CD4-positive, alpha-beta T cell treated with Interleukin-1 beta for 1 hour (primary cell): Measurements from ENCODE around the gene SYTL2.

Experiments used
- DNase-seq, 2 donors: peaks; one replicate each; pipeline ENCODE4 v3.0.0-alpha.2; 2020 to 2022

The SYTL2 gene

DNA sequence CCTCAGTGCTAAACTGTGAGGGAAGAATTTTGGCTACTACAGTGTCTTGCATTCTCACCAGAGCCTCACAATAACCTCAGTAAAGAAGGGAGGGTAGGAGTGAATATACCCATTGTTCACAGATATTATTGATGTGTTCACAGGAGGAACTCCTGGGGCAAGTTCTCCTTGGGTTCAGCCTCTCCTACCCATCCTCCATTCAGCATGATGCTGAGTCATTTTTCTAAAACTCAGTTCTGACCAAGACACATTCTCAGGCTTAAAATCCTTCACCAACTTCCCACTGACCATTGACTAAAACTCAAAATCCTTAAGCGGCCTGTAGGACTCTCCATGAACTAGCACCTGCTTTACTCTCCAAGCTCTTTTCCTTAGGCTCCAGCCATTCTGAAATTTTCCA is 48.7 kb downstream of the SYTL2 start:
- DNase-seq: no peak

DNA sequence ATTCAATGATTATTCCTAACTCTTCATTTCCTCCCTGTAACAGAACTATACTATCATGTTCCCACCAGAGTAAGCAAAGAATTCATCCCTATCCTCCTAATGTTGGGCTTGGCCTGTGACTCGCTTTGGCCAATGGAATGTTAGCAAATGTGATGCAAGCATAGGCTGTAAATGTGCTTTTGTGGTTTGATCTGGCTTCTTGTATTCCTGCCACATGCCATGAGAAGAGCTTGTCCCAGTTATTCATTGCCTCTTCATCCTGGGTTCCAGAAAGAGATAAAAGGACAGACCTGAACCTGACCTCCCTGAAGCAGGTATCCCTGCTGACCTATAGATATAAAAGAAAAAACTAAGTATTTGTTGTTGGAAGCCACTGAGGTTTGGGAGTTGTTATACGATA is 51.0 kb downstream of the SYTL2 start:
- no peak for DNase-seq

DNA sequence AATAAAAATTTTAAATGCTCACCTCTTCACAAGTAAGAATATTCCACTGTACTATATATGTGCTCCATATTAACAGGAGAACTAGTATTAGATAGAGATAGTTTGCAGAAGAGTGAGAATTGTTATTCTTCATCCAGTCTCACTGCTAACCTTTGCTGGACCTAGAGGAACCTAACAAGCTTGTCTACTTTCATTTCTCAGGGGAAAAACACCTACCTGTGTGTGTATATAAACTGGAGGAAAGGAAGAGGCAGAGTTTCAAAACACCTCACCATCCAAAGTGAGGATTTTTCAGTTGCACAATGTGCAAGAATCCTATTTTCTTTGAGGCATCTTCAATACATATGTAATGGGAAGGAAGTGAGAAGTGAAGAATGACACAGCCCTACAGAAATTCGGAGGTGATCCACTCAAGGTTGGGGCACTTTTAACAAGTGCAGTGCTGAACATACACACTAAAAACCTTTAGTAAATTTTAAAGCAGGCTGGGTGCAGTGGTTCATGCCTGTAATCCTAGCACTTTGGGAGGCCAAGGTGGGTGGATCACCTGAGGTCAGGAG is 52.4 kb downstream of the SYTL2 start:
- DNase-seq: no peak

DNA sequence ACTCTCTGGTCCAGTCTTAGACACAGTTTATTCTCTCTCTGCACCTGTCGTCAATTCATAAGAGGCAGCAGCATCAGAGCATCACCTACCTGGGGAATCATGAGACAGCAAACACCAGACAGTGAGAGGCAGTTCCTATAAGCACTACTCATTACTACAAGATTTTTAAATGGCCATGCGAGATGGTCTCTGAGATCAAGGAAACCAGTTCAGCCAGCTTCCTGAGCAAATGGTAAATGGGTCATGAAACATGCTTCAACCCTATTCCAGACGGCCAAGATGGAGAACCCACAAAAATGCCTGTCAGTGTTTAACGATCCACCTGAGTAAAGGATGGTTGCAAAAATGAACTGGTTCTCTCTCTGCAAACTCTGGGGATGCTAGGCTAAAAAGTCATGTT is 52.9 kb downstream of the SYTL2 start:
- DNase-seq: no peak

DNA sequence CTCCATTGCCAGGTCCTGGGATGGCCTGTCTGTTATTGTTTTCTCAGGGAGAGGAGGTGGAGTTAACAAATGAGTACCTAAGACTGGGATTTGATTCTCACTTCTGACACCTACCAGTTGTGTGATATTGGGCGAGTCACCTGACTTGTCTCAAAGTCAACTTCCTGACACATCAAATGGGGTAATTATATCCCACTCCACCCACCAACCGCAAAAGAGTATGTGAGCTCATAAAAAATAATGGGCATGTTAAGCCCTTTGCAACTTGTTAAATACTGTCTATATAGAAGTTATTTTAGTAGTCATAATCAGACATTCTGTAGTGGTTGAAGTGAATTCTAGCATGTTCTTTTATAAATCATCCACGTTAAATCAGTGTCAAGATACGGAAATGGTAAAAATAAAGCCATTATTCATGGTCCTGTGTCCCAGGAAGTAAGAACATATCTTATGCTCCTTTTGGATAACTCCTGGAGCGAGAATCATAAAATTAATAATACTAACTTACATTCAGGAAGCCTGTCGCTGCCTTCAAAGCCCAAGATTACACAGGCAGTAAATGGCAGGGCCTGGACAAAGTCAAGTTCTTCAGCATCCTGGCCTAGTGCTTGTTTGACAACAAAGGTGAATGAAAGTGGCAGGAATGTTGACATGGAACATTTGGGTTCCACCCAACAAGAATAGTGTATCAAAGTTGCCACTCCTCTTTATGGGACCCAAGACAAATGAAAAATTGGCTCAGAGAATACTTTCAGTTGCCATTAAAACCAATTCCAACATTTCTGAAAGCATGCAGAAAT is 54.3 kb downstream of the SYTL2 start:
- DNase-seq: peak; percentile 44 to 65

DNA sequence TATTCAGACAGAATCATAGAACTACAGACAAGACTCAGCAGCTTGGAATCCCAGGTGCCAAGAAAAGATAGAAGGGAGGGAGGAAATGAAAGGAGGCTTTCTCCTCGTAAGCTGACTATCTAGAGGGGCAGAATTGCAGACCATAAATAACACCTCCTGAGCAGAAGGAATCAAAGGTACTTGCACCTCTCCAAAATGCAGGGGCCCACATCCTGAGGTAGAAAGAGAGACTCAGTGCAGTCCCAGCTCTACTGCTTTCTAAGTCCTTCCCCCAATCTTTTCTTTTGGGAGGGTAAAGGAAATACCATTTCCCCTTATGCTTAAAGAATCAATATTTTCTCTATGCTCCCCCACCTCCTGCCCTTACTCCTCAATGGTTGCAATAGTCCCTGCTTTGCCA is 55.2 kb downstream of the SYTL2 start:
- DNase-seq: no peak

DNA sequence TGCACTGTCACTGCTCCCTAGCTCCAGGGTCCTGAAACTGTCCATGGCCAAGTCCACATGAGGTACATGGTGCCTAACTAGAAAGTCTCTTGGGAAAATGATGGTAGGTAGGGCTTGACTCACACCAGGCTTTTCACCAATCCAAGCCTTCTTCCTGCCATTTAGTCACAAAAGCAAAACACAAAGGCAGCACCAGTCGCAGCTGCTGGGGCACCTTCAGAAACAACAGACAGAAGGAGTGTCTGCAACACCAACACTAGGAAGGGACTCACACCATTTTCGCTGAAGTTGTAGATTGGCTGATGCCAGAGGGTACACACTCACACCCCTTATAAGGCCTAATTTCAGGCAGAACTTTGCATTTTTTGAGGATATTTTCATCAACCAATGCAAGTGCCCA is 55.7 kb downstream of the SYTL2 start:
- DNase-seq: no peak

DNA sequence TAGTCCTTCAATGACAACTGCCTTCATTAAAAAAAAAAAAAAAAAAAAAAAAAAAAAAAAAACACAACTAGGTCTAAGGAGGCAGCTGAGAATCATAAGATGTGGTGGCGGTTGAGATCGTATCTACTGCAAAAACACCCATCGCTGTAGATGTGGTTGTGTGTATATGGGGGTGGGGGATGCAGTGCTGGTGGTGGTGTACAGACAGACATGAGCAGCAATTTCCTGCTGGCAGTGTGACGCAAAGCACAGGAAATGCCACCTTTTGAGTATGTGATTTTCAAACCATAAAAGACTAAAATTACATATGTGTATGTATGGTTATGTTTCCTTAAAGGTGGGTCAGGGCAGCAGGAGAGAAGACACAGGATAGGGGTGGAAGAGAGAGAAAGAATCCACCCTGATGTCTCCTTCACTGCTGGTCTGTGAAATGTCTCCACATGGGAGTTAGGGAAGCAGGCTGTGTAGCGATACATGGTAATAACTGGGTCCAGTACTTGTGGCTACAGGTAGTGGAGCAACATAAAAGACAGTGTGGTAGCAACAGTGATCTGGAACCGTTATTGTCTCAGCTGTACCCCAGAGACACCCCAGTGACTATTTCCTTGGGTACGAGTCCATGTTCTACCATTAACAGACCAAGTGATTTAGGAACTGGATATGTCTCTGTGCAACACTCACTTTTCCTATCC is 57.9 kb downstream of the SYTL2 start:
- DNase-seq: peak; percentile 93 to 94

DNA sequence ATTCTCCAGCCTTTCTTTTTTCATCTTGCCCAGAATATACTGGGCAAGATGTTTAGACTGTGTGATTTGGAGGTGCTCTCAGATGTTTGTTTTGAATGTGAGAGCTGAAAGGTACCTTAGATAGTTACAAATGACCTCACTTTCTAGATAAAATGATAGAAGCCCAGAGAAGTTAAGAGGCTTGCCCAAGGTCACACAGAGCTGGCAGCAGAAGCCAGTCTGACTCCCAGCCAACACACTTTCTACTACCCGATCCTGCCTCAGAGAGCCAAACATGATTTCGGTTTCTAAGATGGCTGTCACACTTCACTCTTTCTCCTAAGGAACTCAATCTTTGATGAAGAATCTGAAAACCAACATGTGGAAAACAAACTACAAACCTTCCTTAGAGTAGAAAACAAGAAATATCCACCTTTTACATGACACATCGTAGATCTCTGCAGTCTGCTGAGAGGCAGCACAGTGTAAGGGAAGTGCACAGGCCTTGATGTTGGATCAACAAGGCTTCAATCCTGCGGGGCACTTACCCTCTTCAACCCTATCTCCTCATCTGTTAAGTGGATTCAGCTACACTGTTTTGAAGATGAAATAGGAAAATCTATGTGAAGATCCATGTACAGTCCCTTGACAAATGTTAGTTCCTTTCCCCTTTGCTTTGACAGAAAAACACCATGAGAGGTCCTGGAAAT is 58.6 kb downstream of the SYTL2 start:
- peak in 1 of 2 donors; percentile 35 for DNase-seq

DNA sequence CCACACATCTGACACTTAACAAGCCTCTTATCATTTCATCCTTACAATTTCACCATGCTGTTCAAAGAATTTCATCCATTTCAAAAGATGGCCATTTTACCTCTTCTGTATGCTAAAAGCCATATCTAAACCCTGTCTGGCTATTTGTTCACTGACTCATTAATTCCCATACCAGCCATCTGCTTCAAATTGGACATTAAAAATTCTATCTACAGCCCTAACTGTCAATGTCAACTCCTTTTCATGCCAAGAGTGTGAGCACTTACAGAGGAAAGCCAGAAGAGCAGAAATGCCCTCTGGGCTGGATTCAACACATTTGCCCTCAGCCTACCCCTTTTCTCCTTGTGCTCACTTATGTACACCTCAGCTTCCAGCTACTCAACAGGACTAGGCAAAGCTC is 59.2 kb downstream of the SYTL2 start:
- no peak for DNase-seq

DNA sequence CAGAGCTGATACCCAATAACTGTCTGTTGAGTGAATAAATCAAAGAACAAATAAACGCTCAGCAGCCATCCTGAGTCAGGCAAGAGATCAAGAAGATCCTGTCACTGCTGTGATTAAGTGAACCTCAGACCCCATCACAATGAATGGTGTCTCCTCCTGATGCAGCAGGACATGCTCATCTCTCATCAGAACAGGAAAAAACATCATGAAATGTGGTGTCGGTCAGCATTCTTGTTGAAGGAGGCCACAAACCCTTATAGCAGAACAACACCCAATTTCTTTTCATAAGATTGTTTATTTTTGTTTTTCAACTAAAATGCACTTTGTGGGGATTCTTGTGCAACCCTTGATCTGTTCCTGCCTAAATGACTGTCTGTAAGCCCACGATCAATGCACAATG is 60.3 kb downstream of the SYTL2 start:
- DNase-seq: peak in 1 of 2 donors; percentile 29

DNA sequence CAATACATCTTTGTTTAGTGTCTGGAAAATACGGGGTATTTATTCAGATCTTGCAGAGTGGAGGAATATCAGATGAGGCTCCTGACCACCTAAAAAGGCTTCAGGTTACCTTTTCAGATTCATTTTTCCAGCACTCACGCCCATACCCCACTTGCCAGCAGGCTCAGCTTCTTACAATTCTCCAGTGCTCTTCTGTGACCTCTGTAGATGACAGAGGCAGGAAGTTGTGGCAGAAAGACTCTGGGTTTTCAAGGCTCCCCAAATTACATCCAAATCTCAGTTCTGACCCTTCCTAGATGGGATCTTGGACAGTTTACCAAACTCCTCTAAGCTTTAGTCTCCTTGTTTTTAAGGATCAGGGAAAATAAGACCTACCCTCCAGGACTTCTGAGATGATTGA is 61.1 kb downstream of the SYTL2 start:
- DNase-seq: no peak

DNA sequence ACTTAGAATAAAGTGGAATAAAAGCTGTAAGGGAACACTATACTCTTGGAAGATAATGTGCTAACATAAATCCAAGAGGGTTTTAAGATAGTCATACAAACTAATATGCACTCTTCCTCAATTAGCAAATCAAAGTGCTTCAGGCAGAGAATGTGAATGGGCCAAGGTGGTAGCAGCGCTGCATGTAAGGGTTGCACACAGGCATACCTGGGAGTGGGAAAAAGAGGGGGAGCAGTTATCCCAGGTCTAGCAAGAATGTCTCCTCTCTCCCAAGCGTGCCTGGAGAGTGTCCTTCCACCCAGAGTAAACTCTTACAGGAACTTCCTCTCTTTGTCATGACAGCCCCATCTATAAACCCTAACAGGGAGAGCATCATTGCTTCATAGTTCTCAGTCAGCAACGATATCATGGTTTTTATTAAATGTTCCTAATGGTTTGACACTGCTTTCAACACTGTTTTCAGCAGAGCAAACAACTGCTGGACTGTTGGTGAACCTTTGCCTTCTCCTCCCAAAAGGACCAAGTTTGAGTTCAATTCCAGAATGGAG is 61.6 kb downstream of the SYTL2 start:
- DNase-seq: no peak

DNA sequence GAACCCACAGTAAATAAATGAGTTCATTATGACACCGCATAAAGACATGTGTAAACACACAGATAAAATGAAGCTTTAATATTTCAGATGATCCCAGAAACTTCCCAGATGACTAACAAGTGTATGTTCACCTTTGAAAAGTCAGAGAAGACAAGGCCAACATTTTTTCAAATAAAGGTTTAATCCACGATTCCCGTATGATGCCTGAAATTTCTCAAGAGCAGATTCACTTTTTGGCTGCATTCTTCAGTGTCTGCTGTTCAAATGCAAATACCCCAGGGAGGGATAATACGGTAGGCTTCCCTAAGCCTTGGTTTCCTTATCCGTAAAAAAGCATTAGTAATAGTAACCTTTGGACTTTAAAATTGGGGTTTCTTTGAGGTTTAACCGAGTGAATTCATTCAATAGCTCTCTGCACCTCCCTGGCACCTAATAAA is 62.5 kb downstream of the SYTL2 start:
- no peak for DNase-seq

DNA sequence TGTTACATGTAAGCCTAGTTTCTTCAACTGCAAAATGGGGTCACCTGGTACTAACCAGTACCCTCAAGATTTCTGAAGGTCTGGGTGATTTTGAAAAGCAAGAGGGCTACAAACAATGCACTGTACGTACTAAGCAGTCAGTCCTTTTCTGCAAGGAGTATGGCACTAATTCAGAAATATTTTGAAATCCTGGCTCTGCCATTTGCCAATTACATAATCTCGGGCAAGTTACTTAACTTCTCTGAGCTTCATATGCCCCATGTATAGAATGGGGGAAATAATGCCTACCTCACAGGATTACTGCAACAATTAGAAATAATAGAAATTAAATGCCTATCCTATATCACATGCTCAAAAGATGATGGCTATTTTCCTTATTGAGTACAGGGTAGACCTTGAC is 64.3 kb downstream of the SYTL2 start:
- DNase-seq: no peak

DNA sequence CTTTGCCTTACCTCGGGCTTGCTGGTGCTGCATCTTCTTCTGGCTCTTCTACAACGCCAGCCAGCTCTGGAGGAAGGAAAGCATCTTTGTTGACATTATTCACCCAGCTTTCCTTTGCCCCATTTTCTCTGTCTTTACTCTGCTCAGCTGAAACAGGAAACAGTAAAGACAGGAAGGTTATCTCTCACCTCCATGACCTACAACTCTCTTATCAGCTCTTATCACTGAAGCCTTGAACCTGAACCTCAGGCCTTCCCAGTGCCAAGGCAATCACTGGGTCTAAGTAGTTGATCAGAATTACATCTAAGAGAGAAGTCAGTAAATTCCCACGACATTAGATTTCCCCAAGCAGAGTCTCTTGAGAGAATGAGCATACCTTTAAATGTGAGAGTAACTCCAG is 65.3 kb downstream of the SYTL2 start:
- DNase-seq: peak in 1 of 2 donors; percentile 14

DNA sequence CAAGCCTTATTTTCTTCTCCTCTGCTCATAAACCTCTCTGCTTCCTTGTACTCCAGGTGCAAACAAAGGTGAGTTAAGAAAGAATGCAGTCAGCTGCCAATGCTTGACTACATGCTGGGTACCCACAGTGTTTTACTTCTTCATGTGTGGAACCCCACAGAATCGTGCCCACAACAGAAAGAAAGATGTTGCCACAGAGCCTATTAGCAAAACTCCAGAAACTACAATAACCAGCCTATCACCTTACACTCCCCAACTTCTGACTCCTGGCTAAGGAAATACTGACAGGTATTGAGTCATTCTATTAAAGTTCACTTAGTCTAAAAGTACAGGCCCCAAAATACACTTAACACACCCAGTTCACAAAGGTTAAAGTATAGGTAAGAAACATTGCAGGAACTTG is 68.1 kb downstream of the SYTL2 start:
- no peak for DNase-seq

DNA sequence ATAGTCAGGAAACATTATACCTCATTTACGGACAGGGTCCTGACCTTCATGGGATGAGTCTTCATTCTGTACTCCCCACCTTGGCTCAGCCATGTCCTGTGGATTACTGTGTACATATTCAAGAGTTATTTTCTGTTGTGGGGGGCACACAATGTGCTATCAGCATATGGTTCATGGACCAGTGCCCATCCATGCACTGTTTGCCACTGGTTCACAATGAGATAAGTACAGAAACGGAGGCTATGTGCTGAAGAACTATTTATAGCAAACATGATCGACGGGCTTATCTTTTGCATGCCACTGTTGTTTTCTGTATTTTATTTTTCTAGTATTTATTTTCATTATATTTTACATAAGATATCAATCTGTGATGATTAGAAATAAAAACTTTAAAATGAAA is 68.6 kb downstream of the SYTL2 start:
- no peak for DNase-seq

DNA sequence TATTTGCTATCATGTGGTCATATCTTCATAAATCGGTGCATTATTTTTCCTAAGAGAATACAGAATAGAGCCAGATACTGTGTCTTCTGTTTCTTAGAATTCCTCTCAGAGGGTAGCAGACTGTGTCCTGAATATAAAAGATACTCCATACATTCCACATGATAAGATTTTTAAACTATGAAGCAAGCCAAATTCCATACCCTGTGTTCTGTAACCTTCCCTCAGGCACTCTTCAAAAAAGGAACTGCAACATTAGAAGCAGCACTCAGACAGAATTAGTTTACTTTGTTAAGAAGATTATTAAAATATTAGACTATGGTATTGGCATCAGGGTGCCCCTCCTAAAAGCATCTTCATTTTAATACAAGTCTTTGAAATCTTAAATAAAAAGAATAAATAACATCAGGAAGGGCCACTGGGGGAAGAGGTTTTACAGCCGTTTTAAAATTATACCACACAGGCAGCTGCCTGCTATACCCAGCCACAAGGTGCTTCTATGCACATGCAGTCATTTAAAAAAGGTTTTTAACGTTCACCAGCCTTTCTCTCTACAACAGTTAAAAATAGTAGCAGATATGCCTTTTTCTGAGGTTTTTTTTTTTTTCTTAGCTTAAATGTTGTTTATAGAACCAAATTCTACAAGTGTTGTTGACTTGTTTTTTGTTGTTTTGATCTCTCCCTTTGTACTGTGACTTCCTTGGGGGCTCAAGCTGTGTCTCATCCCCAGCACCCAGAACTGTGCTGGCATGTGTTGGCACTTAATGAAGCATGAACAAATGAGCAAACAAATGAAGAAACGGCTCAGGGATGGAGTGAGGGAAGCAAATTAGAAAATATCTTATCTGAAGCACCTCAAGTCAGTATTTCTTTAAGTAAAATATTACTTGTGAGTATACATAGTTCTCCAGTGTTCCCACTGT is 70.2 kb downstream of the SYTL2 start:
- DNase-seq: no peak

DNA sequence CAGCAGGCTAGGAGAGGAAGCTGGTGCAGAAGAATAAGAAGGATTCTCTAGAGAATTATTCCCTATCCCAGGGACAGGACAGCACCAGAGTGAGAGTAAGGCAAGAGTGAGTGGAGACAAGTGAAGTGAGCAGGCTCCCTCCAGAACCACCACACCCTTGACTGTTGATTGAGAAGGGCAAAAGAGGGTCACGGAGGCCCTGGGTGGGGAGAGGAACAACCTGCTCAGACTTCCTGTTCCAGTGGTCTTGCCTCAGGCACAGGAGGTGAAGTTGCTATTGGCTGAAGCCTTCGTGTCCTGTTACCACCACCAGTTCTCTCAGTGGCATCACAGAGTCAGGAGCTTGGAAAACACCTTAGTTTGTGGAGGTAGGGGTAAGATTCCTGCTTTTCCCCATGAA is 73.2 kb downstream of the SYTL2 start:
- peak in 1 of 2 donors; percentile 25 for DNase-seq

DNA sequence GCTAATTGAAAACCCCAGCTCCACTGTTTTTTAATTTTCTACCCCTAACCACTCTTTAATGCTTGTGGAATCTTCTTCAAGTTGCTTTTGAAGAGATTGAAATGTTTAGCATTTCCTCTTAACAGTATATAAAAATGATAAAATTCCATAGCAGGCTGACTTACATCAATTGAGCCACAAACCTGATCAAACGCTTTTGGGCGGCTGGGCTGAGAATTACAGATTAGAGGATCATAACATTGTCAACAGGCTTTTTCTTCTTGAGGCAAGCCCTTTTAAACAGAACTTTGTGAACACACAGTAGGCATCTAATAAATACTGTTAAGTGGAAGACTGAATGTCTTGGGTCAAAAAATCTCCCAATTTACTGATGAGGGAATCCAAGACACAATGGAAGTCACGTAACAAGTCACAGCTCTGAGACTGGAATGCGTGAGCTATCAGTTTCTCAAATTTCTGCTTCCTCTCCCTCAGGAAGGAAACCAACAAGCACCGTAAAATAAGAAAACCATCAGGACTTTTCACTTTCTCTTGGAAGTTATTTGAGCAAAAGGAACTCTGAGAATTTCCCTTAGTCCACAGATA is 75.0 kb downstream of the SYTL2 start:
- DNase-seq: no peak

DNA sequence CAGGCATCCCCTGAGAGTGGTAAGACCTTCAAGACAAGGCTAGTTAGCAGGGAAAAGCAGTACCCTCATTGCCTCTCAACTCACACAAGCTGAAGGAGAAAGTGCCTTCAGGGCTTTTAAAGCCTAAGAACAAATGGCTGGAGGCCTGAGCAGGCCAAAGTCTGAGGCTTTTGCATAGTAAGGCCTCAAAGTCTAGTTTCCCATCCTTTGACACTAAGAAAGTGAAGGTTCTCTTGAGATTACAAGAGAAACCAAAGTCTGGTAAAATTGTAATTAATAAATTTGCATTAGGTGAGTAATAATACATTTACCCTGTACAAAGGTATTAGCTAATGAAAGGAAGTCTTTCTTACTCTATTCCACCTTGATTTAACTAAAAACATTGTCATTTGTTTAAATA is 78.0 kb downstream of the SYTL2 start:
- DNase-seq: no peak
